ENCODE results near the gene C2CD3. TPM values are rescaled to one million over a fixed set of nuclear protein-coding genes. Genes with fewer than 3 reads are reported as not detected.

The C2CD3 gene
- total RNA-seq, 2 experiments from 2014 or later, result 31.9 to 35.1 TPM

DNA sequence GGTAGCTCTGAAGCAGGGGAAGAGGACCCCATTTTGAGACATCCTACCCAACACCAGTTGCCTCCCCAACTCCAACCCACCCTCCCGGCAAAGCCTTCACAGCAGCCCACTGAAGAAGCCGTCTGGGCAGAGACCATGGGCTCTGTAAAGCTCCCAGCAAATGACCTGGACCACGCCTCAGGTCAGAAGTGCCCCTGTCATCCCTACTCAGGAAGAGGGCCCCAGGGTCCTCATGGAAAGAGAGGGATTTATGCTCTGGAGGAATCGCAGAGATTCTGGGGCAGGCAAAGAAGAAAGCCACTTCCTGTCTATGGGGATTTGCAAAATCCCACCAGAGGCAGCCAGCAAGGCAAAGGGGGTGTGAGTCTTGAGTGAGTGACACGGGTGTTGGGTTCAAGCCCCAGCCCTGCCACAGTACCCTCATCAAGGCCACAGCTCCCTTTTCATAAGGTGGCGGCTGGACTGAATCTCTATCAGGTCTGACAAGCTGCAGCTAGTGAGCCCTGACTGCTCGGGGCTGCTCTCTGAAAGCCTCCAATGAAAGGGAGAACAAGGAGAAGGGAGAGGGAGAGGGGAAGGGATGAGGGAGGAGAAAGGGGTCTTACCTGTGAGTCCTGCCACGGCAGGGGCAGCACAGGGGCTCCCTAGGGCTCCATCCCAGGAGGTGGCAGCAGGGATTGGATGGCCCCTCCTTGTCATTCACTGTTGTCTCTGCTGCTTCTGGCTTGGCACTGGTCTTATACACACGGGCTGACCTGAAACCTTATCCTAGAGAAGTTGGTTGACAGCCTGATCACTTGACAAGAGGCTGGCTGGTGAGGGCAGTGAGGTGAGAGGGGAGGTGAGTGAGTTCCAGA, 162.2 kb downstream of the C2CD3 start, which contains the start of gene UCP3:
TSS of gene UCP3 (minus strand) at position 713 of the 857 bp plus-strand sequence. CDS start 2,043 bp downstream, outside the sequence.
- Histone ChIP-seq H3K9me3 (ENCODE audit: control insufficient read depth in 1 of 2, insufficient read depth in 1 of 2, low read length in 2 of 2) (no peaks in the 10 kb centered on the region), H3K4me1 (ENCODE audit: insufficient read depth, low read length) (peaks cover 100% of the 10 kb centered on the region), H3K27ac (ENCODE audit: low read depth in 1 of 2, low read length in 2 of 2) (peak within 1 kb of the TSS in 1 of 2 donors; percentile 26), H3K27me3 (ENCODE audit: control insufficient read depth in 1 of 2, insufficient read depth in 2 of 2, low read length in 2 of 2) (no peaks in the 10 kb centered on the region), H3K36me3 (ENCODE audit: insufficient read depth, low read length) (peaks cover under 1% of the 10 kb centered on the region), H3K4me3 (ENCODE audit: low read length) (no peak within 1 kb of the TSS)
- no peak for DNase-seq
- Mint-ChIP-seq H3K36me3 (ENCODE audit: low read depth) (peaks cover 9% of the 10 kb centered on the region), H3K4me3 (peak within 1 kb of the TSS; percentile 13), H3K9me3 (no peaks in the 10 kb centered on the region), H3K27ac (peak within 1 kb of the TSS; percentile 92), H3K27me3 (no peaks in the 10 kb centered on the region), H3K4me1 (ENCODE audit: low read depth) (peaks cover 92% of the 10 kb centered on the region)
- intact Hi-C loops (cut with DNase I, micrococcal nuclease), result no loop called here
- TF ChIP-seq CTCF (IDR thresholded peaks at IDR 0.05), result no peak
- ATAC-seq (ENCODE audit: poor library complexity), result no peak
- CTCF ChIA-PET, result interaction anchor here (2.0 kb wide), 1 partner anchor 28 kb away, joined by 5 read pairs; no protein-coding TSS in a partner anchor
- POLR2A ChIA-PET, result interaction anchor here (0.6 to 2.2 kb wide), 7 partner anchors 10 to 46 kb away, joined by 3 to 11 read pairs (median 9); no protein-coding TSS in a partner anchor

- ChIA-PET CTCF (no interaction called here), POLR2A (interaction anchor here (0.6 to 2.2 kb wide), 8 partner anchors 10 to 46 kb away, joined by 3 to 11 read pairs (median 8); no protein-coding TSS in a partner anchor)
- Mint-ChIP-seq H3K9me3 (no peaks in the 10 kb centered on the region), H3K4me3 (no peak overlapping the region), H3K27ac (peak overlapping the region; percentile 92), H3K4me1 (ENCODE audit: low read depth) (peaks cover 95% of the 10 kb centered on the region), H3K27me3 (no peaks in the 10 kb centered on the region), H3K36me3 (ENCODE audit: low read depth) (peaks cover 17% of the 10 kb centered on the region)
- Histone ChIP-seq H3K27me3 (ENCODE audit: control insufficient read depth in 1 of 2, insufficient read depth in 2 of 2, low read length in 2 of 2) (no peaks in the 10 kb centered on the region), H3K36me3 (ENCODE audit: insufficient read depth, low read length) (peaks cover 5% of the 10 kb centered on the region), H3K4me1 (ENCODE audit: insufficient read depth, low read length) (peaks cover 96% of the 10 kb centered on the region), H3K4me3 (ENCODE audit: low read length) (no peak overlapping the region), H3K9me3 (ENCODE audit: control insufficient read depth in 1 of 2, insufficient read depth in 1 of 2, low read length in 2 of 2) (no peaks in the 10 kb centered on the region), H3K27ac (ENCODE audit: low read depth in 1 of 2, low read length in 2 of 2) (peak overlapping the region in 1 of 2 donors; percentile 19)
- intact Hi-C loops (cut with DNase I, micrococcal nuclease), result no loop called here
- no peak for TF ChIP-seq CTCF (IDR thresholded peaks at IDR 0.05)
- no peak for ATAC-seq (ENCODE audit: poor library complexity)
- DNase-seq, result no peak
Measured at GRCh38 chr11:74007691-74008372, 163.0 kb downstream of the C2CD3 start.

GRCh38 chr11:74006743-74007304, 164.0 kb downstream of the C2CD3 start:
- no peaks in the 10 kb centered on the region for H3K27me3 Mint-ChIP-seq
- no peak for ATAC-seq (ENCODE audit: poor library complexity)
- Histone ChIP-seq H3K36me3 (ENCODE audit: insufficient read depth, low read length) (peaks cover 5% of the 10 kb centered on the region), H3K27me3 (ENCODE audit: control insufficient read depth in 1 of 2, insufficient read depth in 2 of 2, low read length in 2 of 2) (no peaks in the 10 kb centered on the region), H3K27ac (ENCODE audit: low read depth in 1 of 2, low read length in 2 of 2) (peak overlapping the region; percentile 64 to 70), H3K4me1 (ENCODE audit: insufficient read depth, low read length) (peaks cover 90% of the 10 kb centered on the region), H3K4me3 (ENCODE audit: low read length) (no peak overlapping the region), H3K9me3 (ENCODE audit: control insufficient read depth in 1 of 2, insufficient read depth in 1 of 2, low read length in 2 of 2) (no peaks in the 10 kb centered on the region)
- intact Hi-C loops (cut with DNase I, micrococcal nuclease), result no loop called here
- TF ChIP-seq CTCF (IDR thresholded peaks at IDR 0.05), result no peak
- ChIA-PET POLR2A (interaction anchor here (0.9 to 2.2 kb wide), 4 partner anchors 9 to 36 kb away, joined by 3 to 10 read pairs (median 8); no protein-coding TSS in a partner anchor), CTCF (no interaction called here)
- DNase-seq, result no peak
- H3K4me3 Mint-ChIP-seq, result no peak overlapping the region
- peaks cover 91% of the 10 kb centered on the region for H3K4me1 Mint-ChIP-seq (ENCODE audit: low read depth)
- H3K36me3 Mint-ChIP-seq (ENCODE audit: low read depth), result peaks cover 26% of the 10 kb centered on the region
- H3K9me3 Mint-ChIP-seq, result no peaks in the 10 kb centered on the region
- peak overlapping the region; percentile 69 for H3K27ac Mint-ChIP-seq
